ENCODE data around the gene PRG3. TPM values are rescaled to one million over a fixed set of nuclear protein-coding genes. Genes with fewer than 3 reads are reported as not detected.
"Not testable (repeated sequence)": the region's sequence is repeated elsewhere in the genome, so short reads cannot be mapped to it uniquely, and the experiment has no call there.

The PRG3 gene
- total RNA-seq, 6 donors from 2014 or later, result not detected

- Histone ChIP-seq H3K9me3 (no peaks in the 10 kb centered on the region), H3K36me3 (no peaks in the 10 kb centered on the region), H3K27ac (no peak overlapping the region), H3K27me3 (no peaks in the 10 kb centered on the region), H3K4me3 (no peak overlapping the region), H3K4me1 (peaks cover 5 to 11% (median 6%) of the 10 kb centered on the region in 4 donors)
- ATAC-seq (ENCODE audit: low FRiP score in 2 of 2), result no peak
- no peak for TF ChIP-seq POLR2A (IDR thresholded peaks at IDR 0.05)
- TF ChIP-seq POLR2AphosphoS5 (IDR thresholded peaks at IDR 0.05), result no peak
- TF ChIP-seq, protein P1, sequence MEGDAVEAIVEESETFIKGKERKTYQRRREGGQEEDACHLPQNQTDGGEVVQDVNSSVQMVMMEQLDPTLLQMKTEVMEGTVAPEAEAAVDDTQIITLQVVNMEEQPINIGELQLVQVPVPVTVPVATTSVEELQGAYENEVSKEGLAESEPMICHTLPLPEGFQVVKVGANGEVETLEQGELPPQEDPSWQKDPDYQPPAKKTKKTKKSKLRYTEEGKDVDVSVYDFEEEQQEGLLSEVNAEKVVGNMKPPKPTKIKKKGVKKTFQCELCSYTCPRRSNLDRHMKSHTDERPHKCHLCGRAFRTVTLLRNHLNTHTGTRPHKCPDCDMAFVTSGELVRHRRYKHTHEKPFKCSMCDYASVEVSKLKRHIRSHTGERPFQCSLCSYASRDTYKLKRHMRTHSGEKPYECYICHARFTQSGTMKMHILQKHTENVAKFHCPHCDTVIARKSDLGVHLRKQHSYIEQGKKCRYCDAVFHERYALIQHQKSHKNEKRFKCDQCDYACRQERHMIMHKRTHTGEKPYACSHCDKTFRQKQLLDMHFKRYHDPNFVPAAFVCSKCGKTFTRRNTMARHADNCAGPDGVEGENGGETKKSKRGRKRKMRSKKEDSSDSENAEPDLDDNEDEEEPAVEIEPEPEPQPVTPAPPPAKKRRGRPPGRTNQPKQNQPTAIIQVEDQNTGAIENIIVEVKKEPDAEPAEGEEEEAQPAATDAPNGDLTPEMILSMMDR (IDR thresholded peaks at IDR 0.05), result no peak
- no peak for TF ChIP-seq EP300 (IDR thresholded peaks at IDR 0.05)
- DNase-seq, result no peak
- 35 to 56% methylated on average over 12 of the region's 12 CpGs for WGBS, 2 donors
Observed at GRCh38 chr11:57340039-57340615, 40.8 kb downstream of the PRG3 start.

GRCh38 chr11:57339328-57339727 is 41.6 kb downstream of the PRG3 start:
- Histone ChIP-seq H3K36me3 (peaks cover 0 to under 1% (median 0%) of the 10 kb centered on the region in 4 donors), H3K4me1 (peaks cover 12 to 19% (median 14%) of the 10 kb centered on the region in 4 donors), H3K27me3 (no peaks in the 10 kb centered on the region), H3K27ac (no peak overlapping the region), H3K9me3 (no peaks in the 10 kb centered on the region), H3K4me3 (no peak overlapping the region)
- WGBS, 2 donors, result 68 to 75% methylated on average over 5 of the region's 5 CpGs
- ATAC-seq (ENCODE audit: low FRiP score in 2 of 2) (no peak), DNase-seq (no peak)
- TF ChIP-seq POLR2A (IDR thresholded peaks at IDR 0.05) (no peak), EP300 (IDR thresholded peaks at IDR 0.05) (no peak), POLR2AphosphoS5 (IDR thresholded peaks at IDR 0.05) (no peak)
- TF ChIP-seq, protein P1 (IDR thresholded peaks at IDR 0.05), result no peak

DNA sequence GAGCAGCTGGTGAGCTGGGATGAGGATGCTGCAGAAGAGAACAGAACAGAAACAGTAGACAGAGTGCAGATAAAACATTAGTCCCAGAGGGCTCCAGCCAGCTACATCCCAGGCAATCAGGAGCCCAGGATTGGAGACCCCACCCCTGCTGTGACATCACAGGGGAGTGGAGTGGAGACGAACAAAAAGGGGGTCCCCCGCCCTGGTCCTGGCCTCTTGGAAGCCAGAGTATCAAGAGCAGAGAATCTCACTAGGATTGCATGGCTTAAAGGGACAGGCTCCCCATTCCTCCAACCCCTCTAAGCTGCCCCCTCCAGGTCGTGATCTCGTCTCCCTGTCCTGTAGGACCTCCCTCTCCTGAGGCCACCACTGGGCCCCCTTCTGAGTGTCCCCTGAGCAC is 42.8 kb downstream of the PRG3 start, which contains the start of gene P2RX3:
Gene P2RX3 (plus strand): TSS at position 211 of the 400 bp plus-strand sequence. CDS start 199 bp downstream, outside the sequence.
- no peaks in the 10 kb centered on the region for H3K27me3 ChIP-seq
- 45 to 60% methylated on average over 2 to 4 of the region's 4 CpGs for WGBS, 2 donors
- no peak within 1 kb of the TSS for H3K4me3 ChIP-seq
- ATAC-seq (ENCODE audit: low FRiP score in 2 of 2), result no peak
- peaks cover 0 to 10% (median 0%) of the 10 kb centered on the region in 4 donors for H3K36me3 ChIP-seq
- no peak within 1 kb of the TSS for H3K27ac ChIP-seq
- H3K4me1 ChIP-seq, result peaks cover 15 to 26% (median 18%) of the 10 kb centered on the region in 4 donors
- no peaks in the 10 kb centered on the region for H3K9me3 ChIP-seq
- no peak for TF ChIP-seq POLR2AphosphoS5 (IDR thresholded peaks at IDR 0.05)
- TF ChIP-seq, protein P1 (IDR thresholded peaks at IDR 0.05), result no peak
- TF ChIP-seq POLR2A (IDR thresholded peaks at IDR 0.05), result no peak
- TF ChIP-seq EP300 (IDR thresholded peaks at IDR 0.05), result no peak
- DNase-seq, result no peak

GRCh38 chr11:57336856-57337255 is 44.1 kb downstream of the PRG3 start:
- WGBS, 2 donors, result 89 to 91% methylated on average over 6 of the region's 6 CpGs
- peak overlapping the region in 1 of 4 donors; percentile 94 for H3K27ac ChIP-seq
- not testable (repeated sequence) for ATAC-seq (ENCODE audit: low FRiP score in 2 of 2)

GRCh38 chr11:57336111-57336666 is 44.8 kb downstream of the PRG3 start:
- H3K27me3 ChIP-seq, result no peaks in the 10 kb centered on the region
- H3K4me1 ChIP-seq, result peaks cover 15 to 26% (median 18%) of the 10 kb centered on the region in 4 donors
- DNase-seq (no peak), ATAC-seq (ENCODE audit: low FRiP score in 2 of 2) (peak in 1 of 2 donors; percentile 1)
- 25% methylated on average over 12 of the region's 12 CpGs for WGBS, 2 donors
- H3K36me3 ChIP-seq, result peaks cover 9 to 29% (median 18%) of the 10 kb centered on the region in 4 donors
- peak overlapping the region; percentile 83 to 97 (median 94) for H3K4me3 ChIP-seq
- peak overlapping the region; percentile 93 to 98 (median 94) for H3K27ac ChIP-seq
- no peaks in the 10 kb centered on the region for H3K9me3 ChIP-seq
- TF ChIP-seq, protein P1 (IDR thresholded peaks at IDR 0.05), result no peak
- TF ChIP-seq EP300 (IDR thresholded peaks at IDR 0.05) (no peak), POLR2A (IDR thresholded peaks at IDR 0.05) (peak in 1 of 4 donors; percentile 3), POLR2AphosphoS5 (IDR thresholded peaks at IDR 0.05) (no peak)

More at GRCh38 chr11:57336856-57337255, 44.1 kb downstream of the PRG3 start:
- H3K9me3 ChIP-seq, H3K27me3 ChIP-seq, H3K4me3 ChIP-seq, DNase-seq: not testable (repeated sequence)
- Histone ChIP-seq H3K36me3 (peaks cover 6 to 23% (median 12%) of the 10 kb centered on the region in 4 donors), H3K4me1 (peaks cover 15 to 26% (median 18%) of the 10 kb centered on the region in 4 donors)

Measured in upper lobe of left lung (tissue), 6 donors.